ENCODE measurements around the gene NRG3.
"Not testable (repeated sequence)": the region's sequence is repeated elsewhere in the genome, so short reads cannot be mapped to it uniquely, and the experiment has no call there.

NRG3 gene

DNA sequence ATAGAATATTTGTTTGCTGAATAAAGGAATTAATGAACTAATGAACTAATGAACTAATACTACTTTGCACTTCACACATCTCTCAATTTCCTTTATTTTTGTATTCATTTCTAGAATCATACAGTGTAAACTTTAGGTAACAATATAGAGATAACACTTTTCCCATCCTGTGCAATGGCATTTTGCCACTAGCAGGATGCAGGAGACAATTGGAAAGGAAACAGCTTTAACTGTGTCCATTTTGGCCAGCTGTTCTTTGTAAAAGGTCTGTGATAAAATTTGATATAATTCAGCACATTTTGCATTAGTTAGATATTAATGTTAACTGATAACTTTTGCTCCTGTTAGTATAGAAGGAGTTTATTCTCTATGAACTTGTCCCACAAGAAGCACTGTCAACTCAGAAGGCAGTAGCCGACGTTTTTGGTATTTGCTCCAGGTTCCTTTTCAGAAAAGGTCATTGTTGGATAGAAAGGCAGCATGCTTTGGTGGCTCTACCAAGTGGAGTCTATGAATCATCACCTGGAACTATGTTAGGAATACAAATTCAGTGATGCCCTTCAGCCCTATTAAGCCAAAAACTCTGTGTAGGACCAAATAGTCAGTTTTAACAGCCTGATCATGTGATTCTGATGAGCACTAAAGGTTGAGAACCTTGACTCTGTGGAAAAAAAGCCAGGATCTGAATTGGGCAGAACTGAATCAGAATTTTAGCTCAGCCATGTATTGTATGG lies 86.6 kb downstream of the NRG3 start:
- DNase-seq (ENCODE audit: low spot score), result no peak

DNA sequence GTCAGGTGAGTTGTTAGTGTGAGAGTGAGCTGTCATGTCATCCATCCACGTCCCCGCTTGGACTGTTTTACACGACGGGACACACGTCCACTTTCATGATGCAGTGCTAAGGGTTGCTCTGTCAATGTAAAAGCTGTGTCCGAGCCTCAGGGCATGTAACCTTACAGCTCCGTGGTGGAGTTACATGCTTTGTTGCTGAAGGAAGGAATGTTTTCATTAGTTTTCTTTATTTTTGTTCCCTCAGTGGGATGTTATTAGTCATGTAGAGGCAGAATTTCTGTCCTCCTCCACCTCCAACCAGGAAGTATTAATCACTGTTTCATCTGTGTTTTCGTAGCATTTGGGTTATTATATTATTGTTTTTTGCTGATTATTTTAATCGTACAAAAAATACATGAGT lies 88.6 kb downstream of the NRG3 start:
- DNase-seq (ENCODE audit: low spot score), result no peak

GRCh38 chr10:81967716-81968115 lies 92.7 kb downstream of the NRG3 start:
- DNase-seq (ENCODE audit: low spot score), result no peak

DNA sequence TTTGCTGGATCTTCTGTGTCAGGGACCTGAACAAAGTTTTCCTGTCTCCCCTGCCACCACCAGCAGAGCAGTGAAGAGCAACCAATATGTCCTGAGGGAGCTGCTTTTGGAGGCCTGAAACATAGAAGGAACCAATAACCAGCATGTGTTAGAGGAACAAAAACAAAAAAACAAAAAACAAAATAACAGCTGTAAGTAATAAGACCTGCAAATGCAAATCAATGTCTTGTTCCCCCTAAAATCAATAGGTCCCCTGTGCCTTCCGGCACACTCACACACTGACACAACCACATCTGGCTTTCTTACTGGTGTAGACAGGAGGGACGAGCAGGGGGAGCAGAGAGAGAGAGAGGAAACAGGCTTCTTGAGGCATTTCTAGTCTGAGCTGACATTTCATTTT lies 94.1 kb downstream of the NRG3 start:
- DNase-seq (ENCODE audit: low spot score), result no peak

- no peak for DNase-seq (ENCODE audit: low spot score)
These were observed 103.2 kb downstream of the NRG3 start for GRCh38 chr10:81978238-81978637.

DNA sequence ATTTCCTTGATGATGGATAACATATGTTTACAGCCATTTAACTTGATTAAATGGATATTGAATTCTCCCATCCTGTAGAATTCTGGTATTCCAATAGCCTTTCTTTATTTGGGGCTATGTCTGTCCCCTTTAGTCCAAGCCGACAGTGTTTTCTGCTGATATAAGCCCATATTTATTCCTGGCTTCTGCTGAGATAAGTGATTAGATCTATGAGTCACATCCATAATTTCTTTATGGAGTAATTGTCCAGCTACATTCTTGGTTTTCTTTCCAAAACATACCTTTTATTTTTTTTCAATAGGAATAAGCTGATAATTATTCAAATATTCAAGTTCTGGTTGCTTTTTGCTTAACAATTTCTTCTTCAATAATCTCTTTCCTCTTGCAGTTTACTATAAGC lies 106.7 kb downstream of the NRG3 start:
- no peak for DNase-seq (ENCODE audit: low spot score)

DNA sequence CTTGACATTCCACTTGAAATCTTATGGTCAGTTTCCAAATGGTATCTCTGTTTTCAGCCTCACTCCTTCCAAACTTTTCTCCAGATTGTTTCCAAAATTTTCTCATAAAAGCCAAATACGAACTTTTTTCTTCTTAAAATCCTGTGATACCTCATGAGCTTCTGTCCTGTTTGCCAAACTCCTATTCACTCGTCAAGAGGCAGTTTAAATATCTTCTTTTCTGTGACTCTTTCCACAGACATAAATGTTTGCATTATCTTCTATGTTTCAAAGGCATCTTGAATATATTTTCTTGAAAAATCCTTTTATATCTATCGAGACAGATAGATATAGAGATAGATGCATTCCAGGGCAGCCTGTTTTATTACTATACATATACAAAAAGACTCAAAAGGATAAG lies 109.4 kb downstream of the NRG3 start:
- DNase-seq (ENCODE audit: low spot score), result no peak

DNA sequence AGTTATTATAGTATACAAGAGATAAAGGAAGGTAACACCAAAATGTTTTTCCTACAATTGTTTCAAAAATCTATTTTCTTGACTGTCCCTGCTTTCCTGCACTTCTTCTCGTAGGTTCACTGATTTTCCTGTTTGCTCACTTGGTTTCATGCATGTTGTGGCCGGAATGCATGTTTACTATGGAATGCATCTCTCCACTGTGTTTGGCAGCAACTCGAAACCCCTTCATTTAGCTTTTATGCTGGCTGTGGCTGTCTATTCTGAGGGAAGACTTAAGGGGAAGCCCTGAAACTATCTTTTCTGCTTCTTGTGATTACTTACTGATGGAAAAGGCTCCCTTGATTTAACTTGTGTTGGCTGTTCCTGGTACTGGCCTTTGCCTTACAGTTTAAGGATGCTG lies 120.3 kb downstream of the NRG3 start:
- no peak for DNase-seq (ENCODE audit: low spot score)

DNA sequence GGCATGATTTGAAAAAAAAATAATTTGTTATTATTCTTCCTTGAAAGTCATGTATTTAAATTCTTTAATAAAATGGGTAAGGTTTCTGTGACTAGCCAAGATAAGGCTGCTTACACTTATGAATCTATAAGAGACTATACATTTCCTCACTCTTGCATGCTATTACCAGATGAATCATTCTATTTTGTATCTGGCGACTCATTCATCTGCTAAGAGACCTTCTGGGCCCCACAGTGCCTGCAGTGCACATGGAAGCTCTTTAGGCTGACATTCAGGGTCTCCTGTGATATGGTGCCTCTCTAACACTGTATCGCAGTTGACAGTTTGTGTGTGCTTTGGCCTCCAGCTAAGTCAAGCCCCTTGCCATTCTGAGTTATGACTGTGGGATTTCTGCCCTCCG lies 121.9 kb downstream of the NRG3 start:
- DNase-seq (ENCODE audit: low spot score), result no peak

- DNase-seq (ENCODE audit: low spot score), result no peak
These were observed 146.0 kb downstream of the NRG3 start for GRCh38 chr10:82020999-82021398.

DNA sequence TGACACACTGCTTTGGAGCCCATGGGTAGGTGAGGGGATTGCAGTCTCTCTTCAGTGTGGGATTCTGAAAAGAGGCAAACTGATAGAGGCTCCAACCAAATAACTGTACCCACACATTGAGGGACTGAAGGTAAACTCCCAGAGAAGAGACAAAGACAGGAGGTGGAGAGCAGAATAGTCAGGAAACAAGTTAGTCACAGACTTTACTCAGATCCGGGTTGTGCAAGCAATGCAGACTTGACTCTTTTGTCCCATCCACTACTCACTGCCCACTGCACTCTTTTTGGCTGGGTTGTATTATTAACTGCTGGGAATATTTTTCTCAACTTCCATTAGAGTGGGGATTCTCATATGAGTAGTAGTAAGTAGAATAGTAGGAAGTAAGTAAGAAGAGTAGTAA lies 152.7 kb downstream of the NRG3 start:
- no peak for DNase-seq (ENCODE audit: low spot score)

GRCh38 chr10:82037076-82037475 lies 162.1 kb downstream of the NRG3 start:
- DNase-seq (ENCODE audit: low spot score), result peak; percentile 88

GRCh38 chr10:82038587-82038986 lies 163.6 kb downstream of the NRG3 start:
- DNase-seq (ENCODE audit: low spot score), result no peak

DNA sequence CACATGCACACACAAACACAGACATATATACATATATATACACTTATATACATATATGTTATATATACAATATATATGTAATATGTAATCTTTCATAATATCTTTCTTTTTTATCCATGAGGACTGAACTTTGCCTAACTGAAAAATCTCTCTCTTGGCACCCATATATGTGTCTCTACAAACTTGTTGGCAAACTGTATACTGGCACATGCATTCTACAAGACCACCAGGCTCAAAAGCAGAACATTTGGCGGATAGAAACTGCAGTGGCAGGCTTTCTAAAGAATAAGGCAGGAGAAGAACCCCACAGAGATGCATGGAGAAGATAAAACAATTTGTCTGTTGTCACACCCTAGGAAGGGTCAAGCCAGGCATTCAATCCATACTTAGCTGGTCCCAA lies 165.3 kb downstream of the NRG3 start:
- no peak for DNase-seq (ENCODE audit: low spot score)

DNA sequence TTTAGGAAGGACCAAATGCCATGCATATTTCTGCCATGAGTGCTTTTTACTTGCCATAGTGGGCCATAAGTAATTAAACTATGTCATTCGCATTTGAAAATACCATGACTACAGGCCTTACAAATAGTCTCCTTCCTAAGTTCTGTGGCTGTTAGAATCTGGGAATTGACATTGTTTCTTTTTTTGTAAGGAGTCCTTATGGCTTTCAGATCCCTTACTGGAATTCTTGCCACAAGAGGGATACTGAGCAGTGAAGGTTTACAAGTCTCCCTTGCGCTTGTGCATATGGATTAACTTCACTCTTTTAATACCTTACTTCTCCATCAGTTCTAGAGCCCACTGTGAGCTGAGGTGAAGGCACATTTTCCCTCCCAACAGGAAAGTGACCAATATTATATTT lies 166.0 kb downstream of the NRG3 start:
- no peak for DNase-seq (ENCODE audit: low spot score)

- no peak for DNase-seq (ENCODE audit: low spot score)
These were observed 181.4 kb downstream of the NRG3 start for GRCh38 chr10:82056391-82056790.

DNA sequence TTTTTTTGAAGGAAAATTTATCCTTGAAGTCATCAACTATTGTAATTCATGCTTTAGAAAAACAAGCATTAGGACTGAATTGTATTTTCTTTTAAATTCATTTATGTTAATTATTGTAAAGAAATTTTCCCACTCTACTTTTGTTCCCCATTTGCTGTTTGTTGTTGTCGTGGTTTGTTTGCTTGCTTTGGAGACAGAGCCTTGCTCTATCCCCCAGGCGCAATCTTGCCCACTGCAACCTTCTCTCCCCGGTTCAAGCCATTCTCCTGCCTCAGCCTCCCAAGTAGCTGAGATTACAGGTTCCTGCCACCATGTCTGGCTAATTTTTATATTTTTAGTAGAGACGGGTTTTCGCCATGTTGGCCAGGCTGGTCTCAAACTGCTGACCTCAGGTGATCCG lies 192.2 kb downstream of the NRG3 start:
- DNase-seq (ENCODE audit: low spot score), result not testable (repeated sequence)

- no peak for DNase-seq (ENCODE audit: low spot score)
These were observed 193.5 kb downstream of the NRG3 start for GRCh38 chr10:82068501-82068900.

DNA sequence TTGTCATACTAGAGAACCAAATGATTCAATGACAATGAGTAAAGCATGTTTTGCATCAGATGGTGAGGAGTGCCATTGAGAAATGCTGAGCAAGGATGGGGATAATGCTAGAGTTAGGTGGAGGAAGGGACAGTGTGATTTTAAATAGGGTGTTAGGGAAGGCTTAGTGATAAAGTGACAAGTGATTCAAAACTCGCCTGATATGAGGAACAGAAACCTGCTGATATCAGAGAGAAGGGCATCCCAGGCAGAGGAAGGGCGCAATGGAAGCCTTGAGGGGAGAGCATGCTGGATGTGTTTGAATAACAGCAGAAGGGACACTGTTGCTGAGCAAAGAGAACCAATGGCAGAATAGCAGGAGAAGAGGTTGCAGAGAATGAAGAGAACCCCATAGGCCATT lies 196.2 kb downstream of the NRG3 start:
- no peak for DNase-seq (ENCODE audit: low spot score)

DNA sequence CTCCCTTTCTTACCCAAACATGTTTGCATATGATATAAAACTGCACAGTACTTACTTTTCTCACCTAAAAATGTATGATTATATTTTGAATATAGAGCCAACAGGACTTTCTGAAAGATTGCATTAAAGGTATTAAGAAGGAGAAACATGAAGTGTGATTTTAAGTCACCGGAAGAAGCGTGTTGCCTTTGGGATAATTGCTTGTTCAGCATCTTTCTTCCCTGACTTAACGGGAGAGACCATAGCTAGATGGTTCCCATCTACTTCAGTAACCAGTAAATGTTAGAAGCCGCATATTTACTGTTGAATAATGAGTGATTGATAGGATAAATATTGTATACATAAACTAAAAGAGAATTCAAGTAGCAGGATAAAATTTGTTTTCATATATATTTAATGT lies 197.1 kb downstream of the NRG3 start:
- no peak for DNase-seq (ENCODE audit: low spot score)

DNA sequence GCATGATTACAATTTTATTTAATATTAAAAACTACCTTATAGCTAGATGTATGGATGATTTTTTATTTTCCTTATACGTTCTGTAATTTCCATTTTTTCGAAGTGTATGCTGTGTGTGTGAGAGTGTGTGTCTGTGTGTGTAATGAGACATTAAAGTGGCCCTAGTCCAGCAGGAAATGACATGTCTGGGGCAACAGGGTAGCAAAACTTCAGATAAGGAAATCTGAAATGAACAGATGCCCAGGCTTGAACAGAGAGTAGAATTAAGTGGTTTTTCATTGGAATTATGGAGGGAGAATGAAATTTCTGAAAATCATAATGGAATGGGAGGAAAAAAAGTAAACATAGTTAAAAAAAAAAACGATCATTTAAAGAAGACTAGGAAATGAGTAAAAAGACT lies 200.6 kb downstream of the NRG3 start:
- no peak for DNase-seq (ENCODE audit: low spot score)

DNA sequence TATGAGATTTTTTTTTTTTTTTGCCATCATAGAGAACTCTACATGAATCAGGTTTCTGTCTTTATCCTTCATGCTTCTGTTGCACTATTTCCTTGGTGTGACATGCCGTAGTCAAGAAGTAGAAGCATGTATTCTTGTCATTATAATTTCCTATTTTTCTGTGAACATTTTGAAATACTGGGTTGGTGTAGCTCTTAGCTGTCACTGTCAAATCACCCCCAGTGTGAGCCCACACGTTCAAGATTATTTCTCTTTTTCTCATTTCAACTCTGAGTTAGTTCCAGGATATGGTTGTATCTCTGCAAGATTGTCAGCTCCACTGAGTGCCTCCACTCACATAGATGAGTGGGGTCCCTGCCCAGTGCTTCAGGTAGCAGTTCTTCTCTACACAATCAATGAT lies 209.5 kb downstream of the NRG3 start:
- no peak for DNase-seq (ENCODE audit: low spot score)

- DNase-seq (ENCODE audit: low spot score), result no peak
These were observed 209.9 kb downstream of the NRG3 start for GRCh38 chr10:82084904-82085303.

- peak; percentile 31 for DNase-seq (ENCODE audit: low spot score)
These were observed 214.3 kb downstream of the NRG3 start for GRCh38 chr10:82089327-82089726.

DNA sequence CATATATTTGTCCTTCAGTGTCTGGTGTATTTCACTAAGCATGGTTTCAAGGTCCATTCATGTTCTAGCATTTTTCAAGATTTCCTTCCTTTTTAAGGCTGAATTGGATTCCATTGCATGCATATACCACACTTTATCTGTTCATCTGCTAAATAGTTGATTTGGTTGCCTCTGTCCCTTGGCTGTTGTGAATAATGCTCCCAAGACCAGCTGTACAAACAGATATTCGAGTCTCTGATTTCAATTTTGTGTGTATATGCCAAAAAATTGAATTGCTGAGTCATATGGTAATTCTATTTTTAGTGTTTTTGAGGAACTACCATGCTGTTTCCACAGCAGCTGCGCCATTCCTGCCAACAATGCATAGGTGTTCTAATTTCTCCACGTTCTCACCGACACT lies 216.4 kb downstream of the NRG3 start:
- DNase-seq (ENCODE audit: low spot score), result no peak

All from Ammon's horn (tissue), 1 donor.